Gastrocnemius medialis (tissue), 4 donors: ENCODE data around the gene DMD.

ENCODE experiments used
- CTCF ChIP-seq, 5 experiments: fragments of 450-650 bp in 3 of 5; fragments of 200-600 bp in 2 of 5; sonication (generic) in 2 of 5; IDR thresholded peaks in 4 of 5; conservative IDR thresholded peaks in 1 of 5; 1 replicate in 4 of 5; 2 replicates in 1 of 5; pipeline ENCODE4 v1.5.1; 2016 to 2019; ENCODE audit warnings: antibody characterized with exemption in 5 of 5, mild to moderate bottlenecking in 3 of 5, moderate library complexity in 3 of 5
- POLR2A ChIP-seq, 2 donors: fragments of 450-650 bp; IDR thresholded peaks; one replicate each; pipeline ENCODE4 v1.6.1; 2017; ENCODE audit warnings: antibody characterized with exemption in 2 of 2, mild to moderate bottlenecking in 2 of 2, moderate library complexity in 2 of 2

- TF ChIP-seq POLR2A (IDR thresholded peaks at IDR 0.05) (no peak), CTCF (IDR thresholded peaks at IDR 0.05 in 4 of 5, conservative IDR thresholded peaks at IDR 0.05 in 1 of 5) (no peak)
These were observed 1562.1 kb downstream of the DMD start for GRCh38 chrX:31649201-31649600.
